ENCODE data around the gene IRS4. TPM values are rescaled to one million over a fixed set of nuclear protein-coding genes. Genes with fewer than 3 reads are reported as not detected.

Gene IRS4
- total and polyA plus RNA-seq, 10 of the 15 experiments (the other 5 are each of a cell fraction or from before 2014, with no cell fraction given), result 0.03 to 0.11 (median 0.04) TPM; not detected in 7

DNA sequence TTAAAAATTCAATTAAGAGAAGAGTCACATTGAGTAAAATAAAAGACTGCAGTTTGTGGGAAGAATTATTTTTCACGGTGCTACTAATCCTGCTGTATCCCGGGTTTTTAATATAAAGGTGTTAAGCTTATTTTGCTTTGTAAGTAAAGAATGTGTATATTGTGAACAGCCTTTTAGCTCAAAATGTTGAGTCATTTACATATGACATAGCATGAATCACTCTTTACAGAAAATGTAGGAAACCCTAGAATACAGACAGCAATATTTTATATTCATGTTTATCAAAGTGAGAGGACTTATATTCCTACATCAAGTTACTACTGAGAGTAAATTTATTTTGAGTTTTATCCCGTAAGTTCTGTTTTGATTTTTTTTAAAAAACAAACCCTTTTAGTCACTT is 39.7 kb downstream of the IRS4 start:
- in situ Hi-C loops (cut with MboI), result no loop called here
- no peaks in the 10 kb centered on the region for H3K9me3 ChIP-seq (replicated peaks; ENCODE audit: control insufficient read depth, insufficient read depth, low read length)
- no peak overlapping the region for H3K4me2 ChIP-seq (ENCODE audit: control insufficient read depth, insufficient read depth)
- H3K36me3 ChIP-seq (ENCODE audit: control insufficient read depth in 2 of 2, insufficient read depth in 2 of 2, low read length in 1 of 2), result no peaks in the 10 kb centered on the region
- DNase-seq (ENCODE audit: low read depth, low spot score), result no peak
- intact Hi-C loops (cut with micrococcal nuclease; ENCODE audit: unreplicated experiment), result loop anchor here (5.0 to 10.0 kb wide), 2 partner anchors 109 to 938 kb away; no protein-coding TSS in a partner anchor
- ChIA-PET SMC1A (ENCODE audit: uncharacterized antibody, unreplicated experiment) (interaction anchor here (1.0 to 12.3 kb wide), 2 partner anchors 689 to 696 kb away, joined by 3 to 361 read pairs; no protein-coding TSS in a partner anchor), CTCF (interaction anchor here (7.2 kb wide), 1 partner anchor 689 kb away, joined by 359 read pairs; no protein-coding TSS in a partner anchor), RAD21 (ENCODE audit: unreplicated experiment) (interaction anchor here (9.0 kb wide), 1 partner anchor 687 kb away, joined by 330 read pairs; no protein-coding TSS in a partner anchor), POLR2A (no interaction called here)
- no peak overlapping the region for H3K4me3 ChIP-seq
- H3K27me3 ChIP-seq (replicated peaks in 1 of 2; ENCODE audit: control insufficient read depth in 2 of 2, insufficient read depth in 2 of 2, low read length in 1 of 2), result no peaks in the 10 kb centered on the region
- H3K4me1 ChIP-seq (ENCODE audit: control insufficient read depth, insufficient read depth, low read length), result no peaks in the 10 kb centered on the region
- no peaks in the 10 kb centered on the region for H3K79me2 ChIP-seq (ENCODE audit: control insufficient read depth, insufficient read depth, low read length)
- H3K9ac ChIP-seq (ENCODE audit: control insufficient read depth, insufficient read depth, low read length), result no peak overlapping the region
- H2AFZ ChIP-seq (ENCODE audit: control insufficient read depth, low read depth, low read length), result no peak overlapping the region
- BruUV-seq (replicated peaks), result no TSS peak
- FAIRE-seq, result no peak
- H3K27ac ChIP-seq (ENCODE audit: control insufficient read depth, insufficient read depth), result no peak overlapping the region
- TF ChIP-seq SP1 (IDR thresholded peaks at IDR 0.05; ENCODE audit: low read depth, low read length) (no peak), JUNB (IDR thresholded peaks at IDR 0.05) (no peak), ASH2L (IDR thresholded peaks at IDR 0.05; ENCODE audit: borderline replicate concordance, low read depth) (no peak), RFX5 (IDR thresholded peaks at IDR 0.05; ENCODE audit: low read depth, low read length) (no peak), NFIC (IDR thresholded peaks at IDR 0.05; ENCODE audit: low read depth, low read length) (no peak), ZNF207 (IDR thresholded peaks at IDR 0.05; ENCODE audit: borderline replicate concordance) (no peak), FOS (IDR thresholded peaks at IDR 0.05; ENCODE audit: borderline replicate concordance, extremely low read depth, insufficient read length) (no peak), HDGF (IDR thresholded peaks at IDR 0.05) (no peak), STAT1 (conservative IDR thresholded peaks at IDR 0.05) (no peak), GABPA (IDR thresholded peaks at IDR 0.05; ENCODE audit: low read depth) (no peak), RAD21 (IDR thresholded peaks at IDR 0.05; ENCODE audit: insufficient read depth, low read depth, low read length) (no peak), TCF7 (IDR thresholded peaks at IDR 0.05; ENCODE audit: borderline replicate concordance) (no peak)
- TF ChIP-seq, protein P1, sequence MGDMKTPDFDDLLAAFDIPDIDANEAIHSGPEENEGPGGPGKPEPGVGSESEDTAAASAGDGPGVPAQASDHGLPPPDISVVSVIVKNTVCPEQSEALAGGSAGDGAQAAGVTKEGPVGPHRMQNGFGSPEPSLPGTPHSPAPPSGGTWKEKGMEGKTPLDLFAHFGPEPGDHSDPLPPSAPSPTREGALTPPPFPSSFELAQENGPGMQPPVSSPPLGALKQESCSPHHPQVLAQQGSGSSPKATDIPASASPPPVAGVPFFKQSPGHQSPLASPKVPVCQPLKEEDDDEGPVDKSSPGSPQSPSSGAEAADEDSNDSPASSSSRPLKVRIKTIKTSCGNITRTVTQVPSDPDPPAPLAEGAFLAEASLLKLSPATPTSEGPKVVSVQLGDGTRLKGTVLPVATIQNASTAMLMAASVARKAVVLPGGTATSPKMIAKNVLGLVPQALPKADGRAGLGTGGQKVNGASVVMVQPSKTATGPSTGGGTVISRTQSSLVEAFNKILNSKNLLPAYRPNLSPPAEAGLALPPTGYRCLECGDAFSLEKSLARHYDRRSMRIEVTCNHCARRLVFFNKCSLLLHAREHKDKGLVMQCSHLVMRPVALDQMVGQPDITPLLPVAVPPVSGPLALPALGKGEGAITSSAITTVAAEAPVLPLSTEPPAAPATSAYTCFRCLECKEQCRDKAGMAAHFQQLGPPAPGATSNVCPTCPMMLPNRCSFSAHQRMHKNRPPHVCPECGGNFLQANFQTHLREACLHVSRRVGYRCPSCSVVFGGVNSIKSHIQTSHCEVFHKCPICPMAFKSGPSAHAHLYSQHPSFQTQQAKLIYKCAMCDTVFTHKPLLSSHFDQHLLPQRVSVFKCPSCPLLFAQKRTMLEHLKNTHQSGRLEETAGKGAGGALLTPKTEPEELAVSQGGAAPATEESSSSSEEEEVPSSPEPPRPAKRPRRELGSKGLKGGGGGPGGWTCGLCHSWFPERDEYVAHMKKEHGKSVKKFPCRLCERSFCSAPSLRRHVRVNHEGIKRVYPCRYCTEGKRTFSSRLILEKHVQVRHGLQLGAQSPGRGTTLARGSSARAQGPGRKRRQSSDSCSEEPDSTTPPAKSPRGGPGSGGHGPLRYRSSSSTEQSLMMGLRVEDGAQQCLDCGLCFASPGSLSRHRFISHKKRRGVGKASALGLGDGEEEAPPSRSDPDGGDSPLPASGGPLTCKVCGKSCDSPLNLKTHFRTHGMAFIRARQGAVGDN (IDR thresholded peaks at IDR 0.05), result no peak
- TF ChIP-seq, protein P2, sequence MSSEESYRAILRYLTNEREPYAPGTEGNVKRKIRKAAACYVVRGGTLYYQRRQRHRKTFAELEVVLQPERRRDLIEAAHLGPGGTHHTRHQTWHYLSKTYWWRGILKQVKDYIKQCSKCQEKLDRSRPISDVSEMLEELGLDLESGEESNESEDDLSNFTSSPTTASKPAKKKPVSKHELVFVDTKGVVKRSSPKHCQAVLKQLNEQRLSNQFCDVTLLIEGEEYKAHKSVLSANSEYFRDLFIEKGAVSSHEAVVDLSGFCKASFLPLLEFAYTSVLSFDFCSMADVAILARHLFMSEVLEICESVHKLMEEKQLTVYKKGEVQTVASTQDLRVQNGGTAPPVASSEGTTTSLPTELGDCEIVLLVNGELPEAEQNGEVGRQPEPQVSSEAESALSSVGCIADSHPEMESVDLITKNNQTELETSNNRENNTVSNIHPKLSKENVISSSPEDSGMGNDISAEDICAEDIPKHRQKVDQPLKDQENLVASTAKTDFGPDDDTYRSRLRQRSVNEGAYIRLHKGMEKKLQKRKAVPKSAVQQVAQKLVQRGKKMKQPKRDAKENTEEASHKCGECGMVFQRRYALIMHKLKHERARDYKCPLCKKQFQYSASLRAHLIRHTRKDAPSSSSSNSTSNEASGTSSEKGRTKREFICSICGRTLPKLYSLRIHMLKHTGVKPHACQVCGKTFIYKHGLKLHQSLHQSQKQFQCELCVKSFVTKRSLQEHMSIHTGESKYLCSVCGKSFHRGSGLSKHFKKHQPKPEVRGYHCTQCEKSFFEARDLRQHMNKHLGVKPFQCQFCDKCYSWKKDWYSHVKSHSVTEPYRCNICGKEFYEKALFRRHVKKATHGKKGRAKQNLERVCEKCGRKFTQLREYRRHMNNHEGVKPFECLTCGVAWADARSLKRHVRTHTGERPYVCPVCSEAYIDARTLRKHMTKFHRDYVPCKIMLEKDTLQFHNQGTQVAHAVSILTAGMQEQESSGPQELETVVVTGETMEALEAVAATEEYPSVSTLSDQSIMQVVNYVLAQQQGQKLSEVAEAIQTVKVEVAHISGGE (CRISPR knock-in tag; IDR thresholded peaks at IDR 0.05), result no peak
- TF ChIP-seq, protein P3, sequence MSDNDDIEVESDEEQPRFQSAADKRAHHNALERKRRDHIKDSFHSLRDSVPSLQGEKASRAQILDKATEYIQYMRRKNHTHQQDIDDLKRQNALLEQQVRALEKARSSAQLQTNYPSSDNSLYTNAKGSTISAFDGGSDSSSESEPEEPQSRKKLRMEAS (IDR thresholded peaks at IDR 0.05; ENCODE audit: low read depth, low read length), result no peak
- H4K20me1 ChIP-seq (ENCODE audit: control insufficient read depth, insufficient read depth), result no peaks in the 10 kb centered on the region
- no peak for ATAC-seq
- 29% methylated on average over 3 of the region's 3 CpGs for WGBS (ENCODE audit: insufficient coverage, insufficient replicate concordance, low lambda C conversion rate, missing lambda C conversion rate)
